Small intestine (tissue), 7 donors: ENCODE results near the gene FANCI. TPM values are rescaled to one million over a fixed set of nuclear protein-coding genes. Genes with fewer than 3 reads are reported as not detected.
A peak's percentile ranks its signal among the peaks of the same experiment; 100 is the strongest.

Experiments
- DNase-seq, 2 donors: peaks; one replicate each; pipeline versions ENCODE4 v3.0.0 to v3.0.0-alpha.2; 2013
- FAIRE-seq: peaks from 2 replicates; lab custom pipeline; 2012; peaks lifted over from hg19 to GRCh38; lab: Jason Lieb, UNC
- H3K27ac ChIP-seq, 3 donors: one replicate each; pipeline ENCODE4 v1.5.1; 2013; ENCODE audit warnings: low read length in 2 of 3, mild to moderate bottlenecking in 2 of 3, control low read depth in 1 of 3, inconsistent platforms in 1 of 3, low read depth in 1 of 3, moderate library complexity in 1 of 3
- H3K27me3 ChIP-seq, 3 donors: one replicate each; pipeline ENCODE4 v1.6.1; 2013; ENCODE audit warnings: low read length in 3 of 3, inconsistent platforms in 1 of 3; ENCODE audit not compliant: control insufficient read depth in 3 of 3, insufficient read depth in 3 of 3
- H3K36me3 ChIP-seq, 3 donors: one replicate each; pipeline ENCODE4 v1.6.1; 2013; ENCODE audit warnings: low read length in 3 of 3, inconsistent platforms in 1 of 3, low read depth in 1 of 3, mild to moderate bottlenecking in 1 of 3, moderate library complexity in 1 of 3; ENCODE audit not compliant: control insufficient read depth in 3 of 3, insufficient read depth in 2 of 3
- H3K4me1 ChIP-seq, 3 donors: one replicate each; pipeline ENCODE4 v1.6.1; 2013; ENCODE audit warnings: low read length in 2 of 3, inconsistent platforms in 1 of 3, low read depth in 1 of 3, mild to moderate bottlenecking in 1 of 3, moderate library complexity in 1 of 3; ENCODE audit not compliant: control insufficient read depth in 3 of 3, insufficient read depth in 2 of 3
- H3K4me3 ChIP-seq, 3 donors: one replicate each; pipeline ENCODE4 v1.5.1; 2013; ENCODE audit warnings: low read length in 3 of 3, control low read depth in 1 of 3, inconsistent platforms in 1 of 3, low read depth in 1 of 3, mild to moderate bottlenecking in 1 of 3, moderate library complexity in 1 of 3
- H3K9me3 ChIP-seq, 2 donors: one replicate each; pipeline ENCODE4 v1.6.1; 2013; ENCODE audit warnings: low read depth in 1 of 2, low read length in 1 of 2; ENCODE audit not compliant: control insufficient read depth in 2 of 2, insufficient read depth in 1 of 2
- WGBS, 3 donors: extraction: QIAGEN DNeasy Blood & Tissue Kit; methylation state at CpG; one replicate each; pipeline ENCODE4 v1.1.7; 2013; 5-methylcytosine and 5-hydroxymethylcytosine counted together
- polyA plus RNA-seq, 4 donors: library from polyadenylated mRNA; stranded (reverse) in 3 of 4; unstranded in 1 of 4; fragments of 200-250 nt in 3 of 4; fragments of 120-200 nt in 1 of 4; gene quantifications; one replicate each; pipeline versions ENCODE4 v1.2.1 to v1.2.3, GENCODE V29; 2013
- donor health status: healthy with polysubstance abuse.
- donor health status: control.
- donor health status: control.
- donor health status: Bipolar disorder and iron deficiency.
- donor health status: healthy.

The FANCI gene
- polyA plus RNA-seq, 4 donors, result 1.6 to 21.6 (median 7.9) TPM

GRCh38 chr15:89342840-89343239 lies 99.1 kb downstream of the FANCI start:
- Histone ChIP-seq H3K27me3 (peaks cover 0 to 16% (median 0%) of the 10 kb centered on the region in 3 donors), H3K27ac (no peak overlapping the region), H3K4me3 (no peak overlapping the region), H3K4me1 (no peaks in the 10 kb centered on the region), H3K36me3 (no peaks in the 10 kb centered on the region), H3K9me3 (no peaks in the 10 kb centered on the region)
- FAIRE-seq (no peak), DNase-seq (no peak)
- 79 to 89% (median 87%) methylated on average over 3 of the region's 3 CpGs for WGBS, 3 donors

- no peak for DNase-seq
- Histone ChIP-seq H3K36me3 (no peaks in the 10 kb centered on the region), H3K27ac (no peak overlapping the region), H3K4me3 (no peak overlapping the region), H3K27me3 (peaks cover 0 to 17% (median 0%) of the 10 kb centered on the region in 3 donors), H3K4me1 (no peaks in the 10 kb centered on the region), H3K9me3 (no peaks in the 10 kb centered on the region)
- WGBS, 3 donors, result 80 to 85% (median 83%) methylated on average over 4 of the region's 4 CpGs
- no peak for FAIRE-seq
Observed at GRCh38 chr15:89345248-89345647, 101.5 kb downstream of the FANCI start.

DNA sequence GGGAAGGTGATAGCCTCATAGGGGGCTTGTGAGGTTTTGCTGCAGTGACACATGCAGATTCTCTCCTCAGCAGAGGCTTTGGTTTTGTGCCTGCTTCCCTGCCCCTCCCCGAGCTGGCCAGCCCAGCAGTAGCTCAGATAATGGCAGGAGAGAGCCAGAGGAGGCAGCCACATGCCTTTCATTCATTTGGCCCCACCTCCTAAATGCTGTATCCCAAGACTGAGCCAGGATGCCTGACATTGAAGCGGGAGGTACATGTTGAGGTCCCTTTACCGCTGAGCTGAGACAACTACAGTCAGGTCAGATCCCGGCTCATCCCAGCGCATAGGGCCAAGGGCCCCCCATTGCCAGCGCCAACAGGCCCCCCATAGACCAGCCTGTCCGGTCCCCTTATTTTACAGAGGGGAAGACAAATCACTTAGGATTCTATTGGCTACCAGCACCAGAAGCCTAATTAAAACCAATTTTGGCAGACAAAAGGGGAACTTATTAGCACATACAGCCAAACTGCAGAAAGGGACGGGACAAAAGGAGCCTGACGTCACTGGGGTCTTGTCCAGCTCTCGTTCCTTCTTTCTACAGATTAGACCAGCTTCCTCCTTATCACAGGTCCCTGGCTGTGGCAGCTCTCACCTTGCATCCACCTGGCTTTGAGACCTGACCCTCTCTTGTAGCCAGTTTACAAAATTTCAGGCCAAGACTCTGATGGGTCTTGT lies 102.9 kb downstream of the FANCI start:
- H3K36me3 ChIP-seq, result no peaks in the 10 kb centered on the region
- FAIRE-seq, result no peak

GRCh38 chr15:89349206-89349558 lies 105.4 kb downstream of the FANCI start:
- peaks cover 0 to 27% (median 9%) of the 10 kb centered on the region in 3 donors for H3K27me3 ChIP-seq
- H3K4me1 ChIP-seq, result no peaks in the 10 kb centered on the region
- DNase-seq, result no peak
- no peak overlapping the region for H3K27ac ChIP-seq
- FAIRE-seq, result no peak
- H3K9me3 ChIP-seq, result no peaks in the 10 kb centered on the region
- no peak overlapping the region for H3K4me3 ChIP-seq
- H3K36me3 ChIP-seq, result no peaks in the 10 kb centered on the region
- WGBS, 3 donors, result 53 to 67% (median 57%) methylated on average over 5 of the region's 5 CpGs

More for the DNA sequence above, 102.9 kb downstream of the FANCI start:
- no peak for DNase-seq
- Histone ChIP-seq H3K4me3 (no peak overlapping the region), H3K27me3 (peaks cover 0 to 17% (median 0%) of the 10 kb centered on the region in 3 donors), H3K27ac (no peak overlapping the region), H3K4me1 (no peaks in the 10 kb centered on the region), H3K9me3 (no peaks in the 10 kb centered on the region)
- WGBS, 3 donors, result 43 to 58% (median 47%) methylated on average over 10 of the region's 10 CpGs

DNA sequence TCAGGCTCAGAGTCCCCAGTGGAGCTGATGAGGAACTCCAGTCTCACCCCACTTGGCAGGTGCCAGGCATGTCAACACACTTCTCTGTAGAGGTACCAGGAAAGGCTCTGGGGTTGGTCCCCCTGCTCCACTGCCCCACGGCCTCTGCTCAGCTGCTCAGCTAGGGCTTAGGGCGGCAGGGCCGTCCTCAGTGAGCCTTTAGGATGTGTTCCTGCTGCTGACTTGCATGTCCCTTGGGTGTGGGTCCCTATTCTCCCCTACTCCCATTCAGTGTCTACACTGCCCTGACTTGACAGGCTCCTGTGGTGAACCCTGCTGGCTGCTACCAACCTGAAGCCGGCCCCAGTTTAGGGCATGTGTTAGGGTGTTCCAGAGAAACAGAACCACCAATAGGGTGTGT lies 108.7 kb downstream of the FANCI start:
- H3K4me1 ChIP-seq, result no peaks in the 10 kb centered on the region
- no peak overlapping the region for H3K4me3 ChIP-seq
- peaks cover 0 to 33% (median 15%) of the 10 kb centered on the region in 3 donors for H3K27me3 ChIP-seq
- DNase-seq (no peak), FAIRE-seq (no peak)
- H3K9me3 ChIP-seq, result no peaks in the 10 kb centered on the region
- WGBS, 3 donors, result 52 to 66% (median 54%) methylated on average over 4 of the region's 4 CpGs
- H3K36me3 ChIP-seq, result no peaks in the 10 kb centered on the region
- H3K27ac ChIP-seq, result no peak overlapping the region

DNA sequence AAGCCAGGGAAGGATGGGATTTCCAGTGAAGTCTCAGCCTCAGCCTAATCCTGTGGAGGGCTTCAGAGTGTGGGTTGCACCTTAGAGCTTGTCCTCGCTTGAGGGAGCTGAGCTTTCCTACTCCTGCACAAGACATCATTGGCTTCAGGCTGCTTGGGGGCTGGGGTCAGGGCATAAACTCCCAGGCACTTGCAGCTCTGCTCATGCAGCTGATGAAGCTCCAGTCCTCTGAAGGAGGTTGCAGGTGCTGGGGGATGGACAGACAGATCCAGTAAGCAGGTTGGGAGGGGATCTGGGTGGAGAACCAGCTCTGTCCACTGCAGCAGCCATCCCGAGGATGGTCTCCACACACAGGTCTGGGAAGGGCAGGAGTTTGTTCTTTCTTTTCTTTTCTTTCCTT lies 110.2 kb downstream of the FANCI start:
- Histone ChIP-seq H3K27ac (no peak overlapping the region), H3K36me3 (no peaks in the 10 kb centered on the region), H3K9me3 (no peaks in the 10 kb centered on the region), H3K4me1 (no peaks in the 10 kb centered on the region), H3K27me3 (peaks cover 0 to 41% (median 22%) of the 10 kb centered on the region in 3 donors), H3K4me3 (no peak overlapping the region)
- 62 to 75% (median 69%) methylated on average over 2 of the region's 2 CpGs for WGBS, 3 donors
- DNase-seq (no peak), FAIRE-seq (no peak)

- Histone ChIP-seq H3K27ac (no peak overlapping the region), H3K4me1 (peaks cover 0 to 5% (median 0%) of the 10 kb centered on the region in 3 donors), H3K9me3 (peaks cover 0 to 1% of the 10 kb centered on the region in 2 donors), H3K27me3 (peaks cover 2 to 65% (median 45%) of the 10 kb centered on the region in 3 donors), H3K4me3 (no peak overlapping the region), H3K36me3 (no peaks in the 10 kb centered on the region)
- peak in 1 of 2 donors; percentile 28 for DNase-seq
- no peak for FAIRE-seq
- 17 to 30% (median 23%) methylated on average over 12 to 13 of the region's 13 CpGs for WGBS, 3 donors
Observed at GRCh38 chr15:89356634-89357298, 113.0 kb downstream of the FANCI start.

- DNase-seq (no peak), FAIRE-seq (no peak)
- H3K27me3 ChIP-seq, result peaks cover 8 to 70% (median 52%) of the 10 kb centered on the region in 3 donors
- H3K27ac ChIP-seq, result no peak overlapping the region
- peaks cover 0 to 5% (median 0%) of the 10 kb centered on the region in 3 donors for H3K4me1 ChIP-seq
- WGBS, 3 donors, result 6 to 7% (median 6%) methylated on average over 16 of the region's 16 CpGs
- H3K36me3 ChIP-seq, result no peaks in the 10 kb centered on the region
- H3K9me3 ChIP-seq, result peaks cover 0 to 2% of the 10 kb centered on the region in 2 donors
- H3K4me3 ChIP-seq, result peak overlapping the region in 1 of 3 donors; percentile 48
Observed at GRCh38 chr15:89358435-89358754, 114.6 kb downstream of the FANCI start.
